T-cell (primary cell): ENCODE results near the gene CEBPZ. TPM values are rescaled to one million over a fixed set of nuclear protein-coding genes. Genes with fewer than 3 reads are reported as not detected.
A peak's percentile ranks its signal among the peaks of the same experiment; 100 is the strongest.

Source experiments
- ATAC-seq, 4 experiments: fragments of 200-7000 bp in 3 of 4; fragments of 150-1000 bp in 1 of 4; cut with Tn5 transposase; replicated peaks in 1 of 4; 1 replicate in 3 of 4; 2 replicates in 1 of 4; pipeline ENCODE4 v1.10.0; 2021; ENCODE audit warnings: moderate library complexity in 3 of 4, mild to moderate bottlenecking in 2 of 4, moderate number of reproducible peaks in 1 of 4
- CTCF ChIA-PET, 2 donors: fragments of 300-600 bp; sonication (Branson Sonifier 250); formaldehyde crosslinking; loops; one replicate each; lab custom pipeline; 2022; ENCODE audit warnings: antibody characterized with exemption in 2 of 2; lab: Charles Lee
- POLR2A ChIA-PET, 2 donors: fragments of 300-600 bp; sonication (Branson Sonifier 250); formaldehyde crosslinking; loops; one replicate each; lab custom pipeline; 2022; ENCODE audit warnings: antibody characterized with exemption in 2 of 2; lab: Charles Lee
- DNase-seq, 35 experiments: peaks; one replicate each; pipeline versions ENCODE4 v3.0.0 to v3.0.0-alpha.2; 2013 to 2023
- H3K27ac ChIP-seq: one replicate; pipeline ENCODE4 v1.5.1; 2013; ENCODE audit warnings: low read length
- H3K27me3 ChIP-seq, 2 experiments: replicated peaks in 1 of 2; 1 replicate in 1 of 2; 2 replicates in 1 of 2; pipeline versions ENCODE4 v1.6.1 to v1.7.0; 2013; ENCODE audit warnings: low read length in 1 of 2, mixed read lengths in 1 of 2; ENCODE audit not compliant: control insufficient read depth in 2 of 2, insufficient read depth in 2 of 2; ENCODE audit errors: extremely low read depth in 1 of 2
- H3K36me3 ChIP-seq, 2 donors: 1 replicate in 1 of 2; 2 replicates in 1 of 2; pipeline versions ENCODE4 v1.6.1 to v1.7.0; 2013; ENCODE audit warnings: low read length in 1 of 2; ENCODE audit not compliant: control insufficient read depth in 2 of 2, insufficient read depth in 1 of 2; ENCODE audit errors: extremely low read depth in 1 of 2
- H3K4me1 ChIP-seq, 2 experiments: 1 replicate in 1 of 2; 2 replicates in 1 of 2; pipeline versions ENCODE4 v1.6.1 to v1.7.0; 2013; ENCODE audit warnings: low read length in 2 of 2, mixed read lengths in 1 of 2; ENCODE audit not compliant: insufficient read depth in 2 of 2, control insufficient read depth in 1 of 2; ENCODE audit errors: extremely low read depth in 1 of 2
- H3K4me3 ChIP-seq, 2 donors: 1 replicate in 1 of 2; 2 replicates in 1 of 2; pipeline versions ENCODE4 v1.5.1 to v1.7.0; 2013; ENCODE audit warnings: mild to moderate bottlenecking in 2 of 2, low read length in 1 of 2, moderate library complexity in 1 of 2; ENCODE audit not compliant: control insufficient read depth in 1 of 2; ENCODE audit errors: extremely low read depth in 1 of 2
- H3K9me3 ChIP-seq: 2 replicates; pipeline ENCODE4 v1.7.0; 2013
- H3K27ac Mint-ChIP-seq, 2 donors: one replicate each; pipeline ENCODE4 v1.8.0; 2020 to 2021; ENCODE audit warnings: mild to moderate bottlenecking in 2 of 2, mixed read lengths in 2 of 2
- H3K27me3 Mint-ChIP-seq, 2 donors: one replicate each; pipeline ENCODE4 v1.8.0; 2021 to 2022; ENCODE audit warnings: mixed read lengths in 2 of 2
- H3K36me3 Mint-ChIP-seq: one replicate; pipeline ENCODE4 v1.8.0; 2021; ENCODE audit warnings: mixed read lengths
- H3K4me1 Mint-ChIP-seq, 3 donors: one replicate each; pipeline ENCODE4 v1.8.0; 2020 to 2022; ENCODE audit warnings: mixed read lengths in 3 of 3, mild to moderate bottlenecking in 1 of 3
- H3K4me3 Mint-ChIP-seq, 3 donors: one replicate each; pipeline ENCODE4 v1.8.0; 2020 to 2022; ENCODE audit warnings: mild to moderate bottlenecking in 3 of 3, mixed read lengths in 3 of 3, moderate library complexity in 3 of 3
- H3K9me3 Mint-ChIP-seq, 3 donors: one replicate each; pipeline ENCODE4 v1.8.0; 2020 to 2022; ENCODE audit warnings: mixed read lengths in 3 of 3
- WGBS: methylation state at CpG from one replicate; pipeline ENCODE4 v1.1.5; 2013; ENCODE audit warnings: missing lambda C conversion rate; ENCODE audit not compliant: insufficient coverage; 5-methylcytosine and 5-hydroxymethylcytosine counted together
- total RNA-seq, 35 experiments: library from RNA in 6 of 35; stranded (reverse) in 6 of 35; fragments of 120-200 nt in 1 of 35; gene quantifications; one replicate each; pipeline versions ENCODE4 v1.2.1 to v1.2.4 and lab custom pipeline; 2013 to 2026

Gene CEBPZ
- total RNA-seq, 5 donors from 2014 or later (not counting 1 experiment from before 2014, with no cell fraction given), result 50.6 to 61.5 (median 58.1) TPM

DNA sequence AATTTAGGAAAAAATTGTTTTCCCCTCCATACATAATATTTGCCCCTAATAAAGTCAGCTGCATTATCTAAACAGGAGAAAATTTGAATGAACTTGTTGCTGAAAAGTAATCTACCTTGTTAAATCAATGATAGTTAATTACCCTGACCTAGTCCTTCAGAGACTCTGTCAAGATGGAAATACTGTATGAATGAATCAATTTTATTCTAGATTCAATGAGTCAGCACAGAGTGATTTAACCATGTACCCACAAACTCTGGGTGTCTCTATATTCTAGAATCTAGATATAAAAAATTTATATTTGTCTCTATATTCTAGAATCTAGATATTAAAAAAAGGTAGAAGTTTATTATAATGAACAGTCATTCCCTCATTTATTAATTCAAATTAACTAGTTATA lies 36.3 kb upstream of the CEBPZ start:
- Histone ChIP-seq H3K4me3 (no peak overlapping the region), H3K36me3 (peaks cover 8 to 26% of the 10 kb centered on the region in 2 donors), H3K4me1 (no peaks in the 10 kb centered on the region), H3K27me3 (no peaks in the 10 kb centered on the region), H3K9me3 (no peaks in the 10 kb centered on the region), H3K27ac (no peak overlapping the region)
- peaks cover 2 to 9% (median 3%) of the 10 kb centered on the region in 3 donors for H3K4me1 Mint-ChIP-seq
- H3K4me3 Mint-ChIP-seq, result no peak overlapping the region
- H3K27ac Mint-ChIP-seq, result no peak overlapping the region
- H3K27me3 Mint-ChIP-seq, result no peaks in the 10 kb centered on the region
- POLR2A ChIA-PET, result no interaction called here
- CTCF ChIA-PET, result no interaction called here
- H3K36me3 Mint-ChIP-seq, result peaks cover 39% of the 10 kb centered on the region
- no peaks in the 10 kb centered on the region for H3K9me3 Mint-ChIP-seq
- DNase-seq (no peak), ATAC-seq (no peak)

- no peak for DNase-seq
- Histone ChIP-seq H3K36me3 (peaks cover 5 to 19% of the 10 kb centered on the region in 2 donors), H3K4me1 (no peaks in the 10 kb centered on the region), H3K27ac (no peak overlapping the region), H3K27me3 (no peaks in the 10 kb centered on the region), H3K4me3 (no peak overlapping the region), H3K9me3 (no peaks in the 10 kb centered on the region)
- Mint-ChIP-seq H3K4me3 (no peak overlapping the region), H3K36me3 (peaks cover 24% of the 10 kb centered on the region), H3K4me1 (peaks cover 2 to 9% (median 4%) of the 10 kb centered on the region in 3 donors), H3K9me3 (no peaks in the 10 kb centered on the region), H3K27ac (peak overlapping the region in 1 of 2 donors; percentile 30), H3K27me3 (no peaks in the 10 kb centered on the region)
- POLR2A ChIA-PET, result no interaction called here
- WGBS, result 100% methylated on average over 1 of the region's 2 CpGs
- CTCF ChIA-PET, result interaction anchor here in 1 of 2 donors (0.5 kb wide), 1 partner anchor 150 kb away, joined by 3 read pairs; no protein-coding TSS in a partner anchor
- ATAC-seq, result no peak
Observed at GRCh38 chr2:37263839-37264238, 32.4 kb upstream of the CEBPZ start.

GRCh38 chr2:37262522-37262921 lies 31.1 kb upstream of the CEBPZ start:
- Mint-ChIP-seq H3K27me3 (no peaks in the 10 kb centered on the region), H3K4me3 (no peak overlapping the region), H3K9me3 (no peaks in the 10 kb centered on the region), H3K27ac (peak overlapping the region; percentile 2 to 40), H3K4me1 (peaks cover 0 to 3% (median 0%) of the 10 kb centered on the region in 3 donors), H3K36me3 (peaks cover 18% of the 10 kb centered on the region)
- ChIA-PET CTCF (no interaction called here), POLR2A (interaction anchor here in 1 of 2 donors (0.6 kb wide), 1 partner anchor 1274 kb away, joined by 9 read pairs; no protein-coding TSS in a partner anchor)
- no peaks in the 10 kb centered on the region for H3K4me1 ChIP-seq
- no peaks in the 10 kb centered on the region for H3K9me3 ChIP-seq
- ATAC-seq, result no peak
- WGBS, result no CpG with 5 or more reads among the region's 2 CpGs
- no peak overlapping the region for H3K4me3 ChIP-seq
- no peaks in the 10 kb centered on the region for H3K27me3 ChIP-seq
- no peak for DNase-seq
- peaks cover 5 to 19% of the 10 kb centered on the region in 2 donors for H3K36me3 ChIP-seq
- no peak overlapping the region for H3K27ac ChIP-seq

- H3K27me3 Mint-ChIP-seq, result no peaks in the 10 kb centered on the region
- H3K4me3 ChIP-seq, result no peak overlapping the region
- peaks cover 0 to 71% of the 10 kb centered on the region in 2 donors for H3K36me3 ChIP-seq
- ATAC-seq (no peak), DNase-seq (no peak)
- H3K27ac ChIP-seq, result no peak overlapping the region
- H3K9me3 Mint-ChIP-seq, result no peaks in the 10 kb centered on the region
- no peak overlapping the region for H3K4me3 Mint-ChIP-seq
- H3K27me3 ChIP-seq, result no peaks in the 10 kb centered on the region
- ChIA-PET POLR2A (interaction anchor here in 1 of 2 donors (0.7 kb wide), 1 partner anchor 38 kb away, joined by 3 read pairs; no protein-coding TSS in a partner anchor), CTCF (interaction anchor here in 1 of 2 donors (0.7 kb wide), 1 partner anchor 212 kb away, joined by 3 read pairs; no protein-coding TSS in a partner anchor)
- no CpG with 5 or more reads among the region's 5 CpGs for WGBS
- no peak overlapping the region for H3K27ac Mint-ChIP-seq
- no peaks in the 10 kb centered on the region for H3K4me1 ChIP-seq
- H3K9me3 ChIP-seq, result no peaks in the 10 kb centered on the region
- H3K4me1 Mint-ChIP-seq, result peaks cover 0 to 2% (median 0%) of the 10 kb centered on the region in 3 donors
- H3K36me3 Mint-ChIP-seq, result peaks cover 58% of the 10 kb centered on the region
Observed at GRCh38 chr2:37250869-37251740, 19.7 kb upstream of the CEBPZ start.

- no peak for DNase-seq
- peaks cover 0 to 9% (median 0%) of the 10 kb centered on the region in 3 donors for H3K9me3 Mint-ChIP-seq
- H3K4me3 ChIP-seq, result no peak overlapping the region
- H3K27ac ChIP-seq, result no peak overlapping the region
- H3K4me1 Mint-ChIP-seq, result peaks cover 21 to 22% (median 22%) of the 10 kb centered on the region in 3 donors
- no peaks in the 10 kb centered on the region for H3K27me3 ChIP-seq
- no peak for ATAC-seq
- H3K4me1 ChIP-seq, result no peaks in the 10 kb centered on the region
- no peaks in the 10 kb centered on the region for H3K9me3 ChIP-seq
- peak overlapping the region in 1 of 2 donors; percentile 7 for H3K27ac Mint-ChIP-seq
- no peaks in the 10 kb centered on the region for H3K27me3 Mint-ChIP-seq
- H3K36me3 ChIP-seq, result peaks cover 0 to 74% of the 10 kb centered on the region in 2 donors
- ChIA-PET POLR2A (no interaction called here), CTCF (interaction anchor here in 1 of 2 donors (0.6 kb wide), 1 partner anchor 447 kb away, joined by 3 read pairs; no protein-coding TSS in a partner anchor)
- H3K4me3 Mint-ChIP-seq, result no peak overlapping the region
- H3K36me3 Mint-ChIP-seq, result peaks cover 55% of the 10 kb centered on the region
Observed at GRCh38 chr2:37246205-37246604, 14.8 kb upstream of the CEBPZ start.

DNA sequence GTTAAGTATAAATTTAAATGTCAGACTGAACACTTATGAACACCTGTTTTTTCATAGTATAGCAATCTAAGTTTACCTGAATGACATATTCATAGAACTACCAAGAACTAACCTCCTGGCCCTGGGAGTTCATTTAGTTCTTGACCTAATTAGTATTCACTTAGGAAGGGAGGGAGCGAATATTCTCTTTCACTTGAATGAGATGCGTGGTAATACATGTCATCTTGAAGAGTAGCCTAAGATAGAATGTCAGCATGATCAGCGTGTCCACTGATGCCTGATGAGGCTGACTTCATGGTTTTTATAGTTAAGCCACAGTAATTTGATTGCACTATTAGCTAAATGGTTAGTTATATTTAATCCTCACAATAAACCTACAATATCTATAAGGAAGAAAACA lies 13.4 kb upstream of the CEBPZ start:
- 100% methylated on average over 1 of the region's 3 CpGs for WGBS
- ChIA-PET CTCF (interaction anchor here in 1 of 2 donors (0.6 kb wide), 1 partner anchor 133 kb away, joined by 6 read pairs; no protein-coding TSS in a partner anchor), POLR2A (no interaction called here)
- DNase-seq, result no peak
- H3K36me3 ChIP-seq, result peaks cover 0 to 72% of the 10 kb centered on the region in 2 donors
- no peaks in the 10 kb centered on the region for H3K27me3 ChIP-seq
- H3K4me1 Mint-ChIP-seq, result peaks cover 21 to 31% (median 29%) of the 10 kb centered on the region in 3 donors
- peaks cover 59% of the 10 kb centered on the region for H3K36me3 Mint-ChIP-seq
- H3K27ac ChIP-seq, result no peak overlapping the region
- peaks cover 0 to 9% (median 0%) of the 10 kb centered on the region in 3 donors for H3K9me3 Mint-ChIP-seq
- ATAC-seq, result no peak
- no peaks in the 10 kb centered on the region for H3K4me1 ChIP-seq
- no peak overlapping the region for H3K4me3 Mint-ChIP-seq
- no peak overlapping the region for H3K4me3 ChIP-seq
- H3K27me3 Mint-ChIP-seq, result no peaks in the 10 kb centered on the region
- no peaks in the 10 kb centered on the region for H3K9me3 ChIP-seq
- H3K27ac Mint-ChIP-seq, result no peak overlapping the region
